Activated CD4-positive, CD25-positive, alpha-beta regulatory T cell treated with anti-CD3 and anti-CD28 coated beads, Interleukin-2, amount 50 U/mL, for 24 hours (primary cell): ENCODE measurements around the gene CCL16.
"Not testable (repeated sequence)": the region's sequence is repeated elsewhere in the genome, so short reads cannot be mapped to it uniquely, and the experiment has no call there.

Experiments
- ATAC-seq, 2 donors: fragments of 150-1000 bp; cut with Tn5 transposase; one replicate each; pipeline ENCODE4 v1.10.0; 2021; ENCODE audit warnings: mild to moderate bottlenecking in 1 of 2, moderate library complexity in 1 of 2

CCL16 gene

DNA sequence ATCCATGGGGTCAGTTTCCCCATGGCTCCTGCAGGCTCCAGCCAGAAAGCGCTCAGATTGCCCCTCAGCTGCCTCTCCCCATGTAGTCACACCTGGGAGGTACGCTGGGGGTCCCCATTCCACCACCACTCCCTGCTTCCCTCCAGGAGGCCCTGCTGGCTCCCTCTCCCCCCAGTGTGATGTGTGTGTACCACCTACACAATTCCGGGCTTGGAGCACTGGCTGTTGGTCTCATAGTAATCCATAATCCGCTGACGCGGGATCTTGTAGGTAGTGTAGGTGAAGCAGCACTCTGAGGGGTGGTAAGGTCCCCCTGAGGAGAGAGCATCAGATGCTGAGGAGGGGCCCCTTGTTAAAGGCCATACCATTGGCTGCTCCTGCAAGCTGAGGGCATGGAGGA, 2.8 kb upstream of the CCL16 start:
- ATAC-seq, result no peak

DNA sequence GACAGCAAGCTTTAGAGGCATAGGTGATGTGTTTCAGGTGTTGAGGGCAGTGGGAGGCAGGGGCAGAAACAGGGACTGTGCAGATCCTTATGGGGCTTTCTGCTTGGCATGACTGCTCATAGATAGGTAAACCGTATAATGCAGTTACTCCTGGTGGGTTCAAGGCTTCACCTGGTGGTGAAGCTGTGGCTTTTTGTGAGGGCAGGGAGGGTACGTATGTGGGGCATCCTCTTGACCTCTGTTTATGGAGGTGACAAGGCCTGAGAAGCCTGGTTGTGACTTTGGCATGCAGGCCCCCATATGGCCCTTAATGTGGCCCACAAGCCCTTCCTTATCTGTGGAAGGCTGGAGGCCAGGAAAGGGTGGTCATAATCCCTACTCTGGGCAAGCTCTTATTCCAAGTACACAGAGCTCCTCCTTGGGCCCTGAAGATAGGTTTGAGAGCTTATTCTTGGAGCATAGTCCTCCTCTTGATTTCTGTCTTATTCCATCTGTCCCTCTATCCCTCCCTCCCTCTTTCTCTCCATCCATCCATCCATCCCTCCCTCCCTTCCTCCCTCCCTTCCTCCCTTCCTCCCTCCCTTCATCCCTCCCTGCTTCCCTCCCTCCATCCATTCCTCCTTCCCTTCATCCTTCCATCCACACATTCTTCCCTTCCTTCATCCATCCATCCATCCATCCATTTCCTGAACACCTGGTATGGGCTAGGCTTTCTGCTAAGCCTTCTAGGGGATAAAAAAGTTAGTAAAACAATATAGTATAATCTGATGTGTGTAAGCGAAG, 1.3 kb upstream of the CCL16 start:
- no peak for ATAC-seq

DNA sequence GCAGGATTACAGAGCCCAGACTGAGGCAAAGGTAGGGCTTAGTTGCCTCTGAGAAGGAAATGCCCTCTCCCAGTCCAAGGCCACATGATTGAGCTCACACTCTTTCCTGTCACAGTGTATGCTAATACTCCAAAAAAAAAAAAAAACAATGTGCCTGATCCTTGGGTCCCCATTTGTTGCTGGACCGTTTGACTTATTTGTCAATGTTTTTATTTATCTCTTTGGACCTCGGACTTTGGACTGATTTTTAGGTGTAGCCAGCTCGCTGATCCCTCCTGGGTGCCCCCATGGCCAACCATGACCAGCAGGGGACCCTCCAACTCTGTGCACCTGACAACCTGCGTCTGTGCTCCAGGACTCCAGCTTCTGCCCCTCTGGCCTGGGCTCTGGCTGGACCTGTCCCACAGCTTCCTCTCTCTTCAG, 622 bp upstream of the CCL16 start:
- no peak for ATAC-seq

DNA sequence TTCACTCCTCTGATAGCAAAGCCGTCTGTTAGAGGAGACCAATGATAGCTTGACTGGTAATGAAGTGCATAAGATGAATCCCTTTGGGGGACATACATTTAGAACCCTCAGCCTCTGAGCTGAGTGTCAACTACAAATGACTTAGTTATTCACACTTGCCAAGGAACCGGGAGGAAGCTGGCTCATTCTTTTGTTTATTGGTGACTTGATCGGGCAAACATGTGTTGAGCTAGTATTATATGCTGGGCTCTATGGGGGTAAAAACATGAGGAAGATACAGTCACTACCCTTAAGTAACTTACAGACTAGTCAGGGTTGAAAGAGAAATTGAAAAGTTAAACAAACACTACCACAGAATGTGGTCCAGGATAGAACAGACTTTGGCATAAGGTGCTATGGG, 3.0 kb downstream of the CCL16 start:
- no peak for ATAC-seq

DNA sequence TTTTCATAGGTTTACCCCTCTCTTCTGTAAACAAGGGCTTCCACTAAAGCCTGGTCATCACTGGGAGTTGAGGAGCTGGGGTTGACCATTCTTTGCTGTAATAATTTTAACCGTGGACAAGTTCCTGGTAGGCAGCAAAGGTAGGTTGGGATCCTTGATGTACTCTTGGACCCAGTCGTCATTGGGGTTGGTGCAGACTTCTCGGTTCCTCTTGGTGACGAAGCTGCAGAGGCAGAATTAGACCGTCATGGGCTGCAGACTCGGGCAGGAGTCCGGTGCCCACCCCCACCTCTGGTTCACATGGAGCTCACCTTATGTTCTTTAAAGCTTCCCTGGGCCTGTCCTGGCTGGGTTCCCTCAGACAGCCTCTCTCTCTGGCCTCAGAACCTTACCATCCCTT, 3.8 kb downstream of the CCL16 start:
- ATAC-seq, result no peak

DNA sequence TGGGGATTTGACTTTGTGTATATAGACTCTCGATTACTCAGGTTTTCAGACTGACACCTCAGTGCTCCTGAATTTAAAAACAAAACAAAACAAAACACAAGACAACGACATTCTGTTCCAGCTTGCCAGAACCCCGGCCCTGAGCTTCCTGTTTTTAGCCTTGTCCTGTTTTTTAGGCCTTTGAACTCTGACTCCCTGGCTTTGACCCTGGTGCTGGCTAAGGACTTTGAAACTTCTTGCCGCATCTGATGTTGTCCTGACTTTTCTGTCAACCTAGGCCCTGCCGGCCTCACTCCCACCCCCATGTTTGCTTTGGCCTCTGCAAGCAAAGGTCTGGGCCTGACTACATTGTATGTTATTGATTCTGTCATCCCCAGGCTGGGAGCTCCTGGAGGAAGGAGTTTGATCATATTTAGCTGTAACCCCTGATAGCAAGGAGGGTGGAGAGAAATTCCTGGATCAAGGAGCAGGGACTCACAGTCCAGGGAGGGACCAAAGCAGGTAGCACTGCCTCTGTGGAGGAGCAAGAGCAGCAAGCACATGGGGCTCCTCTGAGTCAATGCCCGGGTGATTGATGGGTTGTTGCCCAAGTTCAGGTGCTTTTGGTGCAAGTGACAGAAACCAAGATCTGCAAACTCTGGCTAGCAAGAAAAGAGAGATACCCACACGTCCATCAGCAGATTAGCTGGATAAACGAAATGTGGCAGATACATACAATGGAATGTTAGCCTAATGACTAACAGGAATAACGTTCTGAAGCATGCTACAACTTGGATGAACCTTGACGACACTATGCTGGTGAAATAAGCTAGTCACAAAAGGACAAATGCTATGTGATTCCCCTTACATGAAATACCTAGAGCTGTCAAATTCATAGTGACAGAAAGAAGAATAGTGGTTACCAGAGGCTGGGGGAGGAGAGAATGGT, 7.7 kb downstream of the CCL16 start:
- no peak for ATAC-seq

DNA sequence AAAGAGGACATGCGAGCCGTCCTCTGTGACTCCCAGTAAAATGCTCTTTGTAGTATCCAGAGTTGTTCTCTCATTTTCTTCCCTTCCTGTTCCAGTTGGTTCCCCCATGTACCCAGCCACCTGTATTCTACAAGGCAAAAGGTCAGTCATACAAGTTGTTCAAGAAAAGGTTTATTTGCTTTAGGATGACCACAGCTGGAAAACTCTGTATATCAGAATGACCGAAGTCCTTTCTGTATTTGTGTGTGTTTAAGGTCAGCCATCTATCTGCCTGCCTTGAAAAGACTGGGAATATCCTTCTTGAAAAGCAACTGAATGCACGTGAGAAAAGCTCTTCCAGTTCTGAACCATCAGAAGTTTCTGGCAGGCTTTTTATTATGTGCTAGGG, 8.4 kb downstream of the CCL16 start:
- no peak for ATAC-seq

DNA sequence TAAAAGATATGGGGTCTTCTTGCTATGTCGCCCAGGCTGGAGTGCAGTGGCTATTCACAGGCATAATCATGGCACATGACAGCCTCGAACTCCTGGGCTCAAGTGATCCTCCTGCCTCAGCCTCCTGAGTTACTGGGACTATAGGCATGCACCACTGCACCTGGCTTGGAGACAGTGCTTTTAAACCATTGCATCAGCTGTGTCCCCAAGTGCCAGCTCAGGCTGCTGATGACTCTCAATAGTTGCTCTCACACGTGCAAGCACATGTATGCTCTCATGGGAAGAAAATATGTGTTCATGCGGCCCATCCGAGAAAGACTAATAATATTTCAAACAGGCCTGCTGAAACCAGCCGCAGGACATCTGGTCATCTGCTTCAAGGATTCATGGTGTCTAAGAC, 8.8 kb downstream of the CCL16 start:
- ATAC-seq, result no peak

DNA sequence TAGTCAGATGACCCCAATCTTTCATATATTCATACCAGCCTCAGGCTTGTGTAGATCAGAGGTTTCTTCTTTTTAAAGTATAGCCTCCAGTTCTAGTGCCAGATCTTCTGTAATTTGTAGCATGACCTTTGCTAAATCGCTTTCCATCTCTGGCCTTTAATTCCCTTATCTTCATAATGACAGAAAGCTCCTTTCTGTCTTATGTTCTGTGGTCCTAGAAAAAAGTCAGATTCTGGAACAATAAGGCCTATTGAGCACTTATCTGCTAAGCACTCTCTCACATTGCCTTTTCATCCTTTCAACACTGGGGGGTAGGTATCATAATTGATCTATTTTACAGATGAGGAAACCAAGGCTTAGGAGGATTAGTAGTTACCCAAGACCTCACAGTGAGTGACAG, 9.2 kb downstream of the CCL16 start:
- no peak for ATAC-seq

DNA sequence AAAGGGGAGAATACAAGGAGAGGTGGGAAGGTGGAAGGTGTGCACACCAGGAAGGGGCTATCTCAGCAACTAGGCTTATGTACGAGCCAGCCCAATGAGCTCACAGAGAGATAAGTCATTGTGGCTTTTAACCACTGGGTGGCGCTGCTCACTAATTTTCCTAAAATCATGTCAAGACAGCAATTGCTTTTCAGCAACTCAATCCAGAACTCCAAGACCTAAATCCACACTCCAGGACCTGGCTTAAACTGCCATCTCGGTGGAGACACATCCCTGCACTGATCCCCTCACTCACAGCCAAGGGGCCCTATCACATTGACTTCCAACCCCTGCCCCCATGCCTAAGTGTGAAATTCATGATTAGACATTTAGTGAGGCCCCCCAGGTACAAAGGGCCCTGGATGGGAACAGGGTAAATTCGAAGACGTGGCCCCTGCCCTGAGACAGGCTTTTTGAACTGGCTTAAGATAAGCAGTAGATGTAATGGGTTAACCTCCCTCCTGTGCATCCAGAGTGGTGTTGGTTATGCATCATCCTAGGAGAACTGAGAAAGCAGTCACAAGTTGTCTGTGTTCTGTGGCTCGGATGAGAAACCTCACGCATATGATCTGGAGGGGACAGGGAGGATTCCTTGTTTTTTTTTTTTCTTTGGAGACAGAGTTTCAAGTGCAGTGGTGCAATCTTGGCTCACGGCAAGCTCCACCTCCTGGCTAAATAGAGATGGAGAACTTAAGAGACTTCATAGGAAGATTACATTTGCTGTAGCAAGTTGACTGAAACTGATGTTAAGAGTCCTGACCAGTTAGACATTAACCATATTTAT, 11.5 kb downstream of the CCL16 start:
- ATAC-seq, result no peak

DNA sequence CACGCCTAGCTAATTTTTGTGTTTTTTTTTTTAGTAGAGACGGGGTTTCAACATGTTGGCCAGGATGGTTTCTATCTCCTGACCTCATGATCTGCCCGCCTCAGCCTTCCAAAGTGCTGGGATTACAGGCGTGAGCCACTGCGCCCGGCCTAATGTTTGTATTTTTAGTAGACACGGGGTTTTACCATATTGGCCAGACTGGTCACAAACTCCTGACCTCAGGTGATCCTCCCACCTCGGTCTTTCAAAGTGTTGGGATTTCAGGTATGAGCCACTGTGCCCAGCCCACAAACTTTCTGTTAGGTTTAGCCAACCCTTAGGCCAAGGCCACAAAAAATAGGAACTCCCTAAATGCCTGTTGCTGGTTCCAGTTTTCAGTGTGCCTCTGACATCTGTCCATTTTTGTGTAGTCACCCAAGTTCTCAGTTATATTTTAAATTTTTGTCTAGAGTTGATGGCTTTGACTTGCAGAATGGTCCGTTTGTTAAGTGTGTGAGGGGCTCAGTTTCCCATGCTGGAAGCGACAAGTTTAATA, 12.7 kb downstream of the CCL16 start:
- ATAC-seq, result no peak

DNA sequence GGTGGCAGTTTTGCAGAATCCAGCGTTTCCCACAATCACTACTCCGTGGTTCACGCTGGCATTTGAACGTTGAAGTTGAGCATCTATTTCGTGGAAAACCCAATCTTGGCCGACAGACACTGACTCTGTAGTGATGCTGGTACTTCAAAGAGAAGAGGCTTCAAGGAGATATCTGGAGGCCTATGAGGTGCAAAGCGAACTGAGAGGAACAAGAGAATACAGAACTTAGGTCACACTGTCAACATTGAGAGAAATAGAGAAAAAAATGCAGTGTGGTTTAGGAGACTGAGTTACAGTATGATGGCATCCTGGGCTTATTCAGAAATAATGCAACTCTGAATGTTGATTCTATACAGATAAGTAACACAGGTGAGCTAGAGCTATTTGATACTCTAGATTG, 16.0 kb downstream of the CCL16 start:
- no peak for ATAC-seq

DNA sequence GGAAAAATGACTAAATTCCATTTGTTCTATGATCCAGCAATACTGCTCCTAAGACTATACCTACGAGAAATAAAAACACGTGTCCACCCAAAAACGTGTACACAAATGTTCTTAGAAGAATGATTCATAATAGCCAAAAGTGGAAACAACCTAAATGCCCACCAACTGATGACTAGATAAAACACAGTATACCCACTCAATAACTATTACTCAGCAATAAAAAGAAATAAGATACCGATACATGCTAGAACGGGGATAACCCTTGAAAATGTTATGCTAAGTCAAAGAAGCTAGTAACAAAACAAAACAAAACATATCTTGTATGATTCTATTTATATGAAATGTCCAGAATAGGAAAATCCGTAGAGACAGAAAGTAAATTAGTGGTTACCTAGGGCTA, 17.6 kb downstream of the CCL16 start:
- ATAC-seq, result peak in 1 of 2 donors; percentile 20

DNA sequence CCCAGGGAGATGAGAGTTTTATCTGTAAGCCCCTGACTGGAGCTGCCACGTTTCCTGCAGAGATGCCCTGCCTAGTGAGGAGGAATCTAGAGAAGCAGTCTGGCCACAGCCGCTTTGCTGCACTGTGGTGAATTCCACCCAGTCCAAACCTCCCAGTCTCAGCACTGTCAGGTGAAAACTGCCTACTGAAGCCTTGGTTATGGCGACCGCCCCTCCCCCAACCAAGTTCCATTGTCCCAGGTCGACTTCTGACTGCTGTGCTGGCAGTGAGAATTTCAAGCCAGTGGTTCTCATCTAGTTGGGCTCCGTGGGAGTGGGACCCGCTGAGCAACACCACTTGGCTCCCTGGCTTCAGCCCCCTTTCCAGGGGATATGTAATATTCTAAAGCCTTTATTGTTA, 27.6 kb downstream of the CCL16 start:
- ATAC-seq, result no peak

DNA sequence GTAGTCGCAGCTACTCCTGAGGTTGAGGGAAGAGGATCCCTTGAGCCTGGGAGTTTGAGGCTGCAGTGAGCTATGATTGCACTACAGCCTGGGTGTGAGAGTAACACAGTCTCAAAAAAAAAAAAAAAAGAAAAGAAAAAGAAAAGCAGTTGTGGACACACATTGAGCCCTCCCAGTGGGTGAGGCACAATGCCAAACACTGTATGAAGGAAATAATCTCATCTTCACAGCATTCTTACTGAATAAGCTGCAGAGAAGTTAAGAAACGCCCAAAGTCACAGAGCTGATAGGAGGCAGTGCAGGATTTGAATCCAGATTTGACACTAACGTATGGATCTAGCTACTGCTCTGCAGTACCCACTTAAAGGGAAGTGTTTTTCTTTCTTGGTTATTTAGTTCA, 31.9 kb downstream of the CCL16 start:
- no peak for ATAC-seq

DNA sequence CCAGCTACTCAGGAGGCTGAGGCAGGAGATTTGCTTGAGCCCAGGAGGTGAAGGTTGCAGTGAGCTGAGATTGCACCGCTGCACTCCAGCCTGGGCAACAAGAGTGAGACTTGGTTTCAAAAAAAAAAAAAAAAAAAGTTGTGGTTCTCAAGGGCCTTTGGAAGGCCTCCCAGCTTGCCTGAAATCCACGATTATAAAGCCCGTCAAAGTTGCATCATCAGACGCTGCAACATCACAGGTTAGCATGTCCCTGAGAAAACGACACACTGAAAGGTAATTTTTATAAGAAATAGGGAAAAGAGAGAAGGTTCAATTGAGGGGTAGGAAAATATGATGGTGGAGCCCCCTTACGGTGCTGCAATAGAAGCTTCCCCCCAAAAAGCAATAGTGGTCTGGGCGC, 33.2 kb downstream of the CCL16 start:
- no peak for ATAC-seq

DNA sequence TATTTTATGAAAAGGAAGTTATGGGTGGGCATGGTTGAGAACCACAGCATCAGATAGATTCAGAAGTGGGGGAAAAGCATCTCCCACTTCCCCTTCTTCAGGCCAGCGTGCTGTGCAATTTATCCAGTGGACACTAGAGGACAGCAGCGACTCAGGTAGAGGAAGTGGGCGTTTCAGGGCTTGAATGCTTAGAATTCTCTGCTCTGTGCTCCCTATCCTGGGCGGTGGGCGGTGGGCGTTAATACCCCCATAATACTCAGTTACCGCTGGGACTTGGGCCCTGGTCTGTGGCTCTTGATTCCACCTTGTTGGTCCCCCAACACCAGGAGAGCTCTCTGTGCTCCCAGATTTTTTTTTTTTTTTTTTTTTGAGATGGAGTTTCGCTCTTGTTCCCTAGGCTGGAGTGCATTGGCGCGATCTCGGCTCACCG, 34.1 kb downstream of the CCL16 start:
- peak in 1 of 2 donors; percentile 51 for ATAC-seq

DNA sequence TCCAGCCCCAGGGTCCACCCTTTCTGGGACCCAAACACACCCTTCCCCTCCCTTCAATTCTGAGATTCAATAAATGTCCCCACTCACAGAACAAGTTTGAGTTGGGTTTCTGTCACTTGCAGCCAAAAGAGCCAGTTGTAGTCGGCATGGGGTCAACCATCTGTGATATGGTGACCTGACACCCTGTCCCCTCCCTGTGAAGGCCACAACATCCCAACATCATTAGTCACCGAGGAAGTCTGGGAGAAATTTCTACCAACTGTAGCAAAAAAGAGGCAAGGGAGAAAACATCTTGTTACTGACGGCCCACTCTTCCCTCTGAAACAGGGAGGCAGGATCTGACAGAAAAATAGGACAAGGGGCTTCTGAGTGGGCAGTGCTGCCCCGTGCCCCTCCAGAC, 37.1 kb downstream of the CCL16 start:
- no peak for ATAC-seq

DNA sequence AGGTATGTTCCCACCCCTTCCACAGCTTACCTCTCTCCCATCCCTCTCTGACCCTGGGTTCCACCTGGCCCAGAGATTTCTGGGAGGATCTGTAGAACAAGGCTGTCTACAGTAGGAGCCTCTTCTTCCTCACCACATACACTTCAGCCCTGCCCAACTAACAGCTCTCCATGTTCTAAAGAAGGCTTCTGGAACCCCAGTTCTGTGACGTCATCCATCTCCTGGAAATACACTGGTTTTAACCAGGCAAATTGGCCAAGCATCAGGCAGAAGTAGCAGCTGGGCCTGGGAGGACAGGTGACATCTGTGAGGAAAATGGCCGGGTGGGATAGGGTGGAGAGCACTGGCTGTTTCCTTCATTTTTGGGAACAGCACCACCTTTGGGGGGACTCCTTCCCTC, 37.8 kb downstream of the CCL16 start, which contains the start of gene LYZL6:
Gene LYZL6 (minus strand): TSS at position 177 of the 400 bp plus-strand sequence. CDS start 4,357 bp downstream, outside the sequence.
- no peak for ATAC-seq

DNA sequence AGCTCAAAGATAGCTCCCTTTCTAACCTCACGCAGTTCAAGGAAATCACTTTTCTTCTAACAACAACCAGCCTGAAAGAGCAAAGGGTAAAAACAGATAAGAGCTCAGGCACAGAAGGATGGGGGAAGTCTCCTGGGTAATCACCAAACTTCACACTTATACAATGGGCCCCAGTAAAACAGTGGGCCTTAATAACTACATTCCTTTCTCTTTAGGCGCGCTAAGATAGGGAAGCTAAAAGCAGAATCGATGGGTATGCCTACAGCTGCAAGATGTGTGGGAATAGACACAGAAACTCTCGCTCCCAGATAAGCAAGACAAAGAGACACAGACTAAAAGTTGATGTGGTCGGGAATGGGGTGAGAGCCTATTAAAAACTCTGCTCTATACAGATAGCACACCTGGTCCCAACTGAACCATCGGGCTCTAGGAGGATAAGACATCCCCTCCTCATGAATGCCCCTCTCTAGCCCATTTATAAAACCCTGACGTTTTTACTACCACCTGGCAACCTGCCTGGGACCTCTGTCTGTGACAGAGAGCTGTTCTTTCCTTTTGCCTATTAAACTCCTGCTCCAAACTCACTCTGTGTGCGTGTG, 38.6 kb downstream of the CCL16 start:
- no peak for ATAC-seq

DNA sequence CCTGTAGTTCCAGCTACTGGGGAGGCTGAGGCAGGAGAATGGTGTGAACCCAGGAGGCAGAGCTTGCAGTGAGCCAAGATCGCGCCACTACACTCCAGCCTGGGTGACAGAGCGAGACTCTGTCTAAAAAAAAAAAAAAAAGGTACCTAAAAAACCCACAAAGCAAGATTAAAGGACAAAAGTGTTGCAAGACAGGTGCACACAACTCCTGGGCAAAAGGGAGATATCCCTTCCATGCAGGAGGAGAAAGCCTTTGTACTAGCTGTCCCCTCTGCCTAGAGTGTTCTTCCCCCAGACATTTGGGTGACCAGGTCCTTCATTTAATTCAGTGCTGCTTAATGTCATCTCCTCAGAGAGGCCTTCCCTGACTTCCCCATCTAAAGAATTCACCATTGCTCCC, 42.8 kb downstream of the CCL16 start:
- not testable (repeated sequence) for ATAC-seq

DNA sequence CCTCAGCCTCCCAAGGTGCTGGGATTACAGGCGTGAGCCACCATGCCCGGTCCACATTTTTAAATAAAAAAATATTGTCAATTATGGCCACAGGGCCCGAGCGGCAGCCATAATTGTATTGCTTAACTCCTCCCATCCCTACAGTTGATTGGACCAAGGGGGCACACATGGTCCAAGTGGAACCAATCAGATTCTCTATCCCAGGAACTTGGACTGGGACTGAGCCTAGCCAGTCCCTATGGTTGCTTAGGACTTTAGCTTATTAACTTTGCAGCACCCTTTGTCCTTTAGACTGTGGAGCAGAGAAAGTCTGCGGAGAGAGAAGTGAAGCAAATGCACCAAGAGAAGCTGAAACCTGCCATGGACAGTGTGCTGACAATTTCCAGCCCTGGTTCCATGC, 45.2 kb downstream of the CCL16 start:
- ATAC-seq, result no peak
